ENCODE data around the gene SEPTIN5. TPM values are rescaled to one million over a fixed set of nuclear protein-coding genes. Genes with fewer than 3 reads are reported as not detected.

Gene SEPTIN5
- total RNA-seq, 1 experiment from 2014 or later: 1.00 TPM

- no peak for TF ChIP-seq CTCF (IDR thresholded peaks at IDR 0.05; ENCODE audit: insufficient read depth in 1 of 2, low read depth in 1 of 2, low read length in 1 of 2, severe bottlenecking in 1 of 2, unreplicated experiment in 1 of 2)
- CTCF ChIA-PET: no interaction called here
- H3K4me1 Mint-ChIP-seq (ENCODE audit: low read depth, unreplicated experiment): no peaks in the 10 kb centered on the region
- no peak for DNase-seq
- H3K27ac Mint-ChIP-seq (ENCODE audit: unreplicated experiment): no peak overlapping the region
- no peaks in the 10 kb centered on the region for H3K9me3 Mint-ChIP-seq (ENCODE audit: unreplicated experiment)
- H3K4me3 Mint-ChIP-seq (ENCODE audit: unreplicated experiment): no peak overlapping the region
- Histone ChIP-seq H3K27me3 (replicated peaks; ENCODE audit: control insufficient read depth, insufficient read depth, low read length) (no peaks in the 10 kb centered on the region), H3K4me1 (no peaks in the 10 kb centered on the region), H3K36me3 (ENCODE audit: control insufficient read depth, insufficient read depth, low read length) (no peaks in the 10 kb centered on the region), H3K9me3 (no peaks in the 10 kb centered on the region), H3K4me3 (ENCODE audit: low read depth, low read length) (no peak overlapping the region)
- intact Hi-C loops (cut with micrococcal nuclease; ENCODE audit: unreplicated experiment): no loop called here
- POLR2A ChIA-PET: no interaction called here
- no peaks in the 10 kb centered on the region for H3K36me3 Mint-ChIP-seq (ENCODE audit: insufficient read depth, unreplicated experiment)
- H3K27me3 Mint-ChIP-seq (ENCODE audit: insufficient read depth, unreplicated experiment): no peaks in the 10 kb centered on the region
- BruUV-seq (replicated peaks): no TSS peak
These were observed 28.8 kb downstream of the SEPTIN5 start for GRCh38 chr22:19743081-19743480.

- no peaks in the 10 kb centered on the region for H3K9me3 Mint-ChIP-seq (ENCODE audit: unreplicated experiment)
- ChIA-PET POLR2A (no interaction called here), CTCF (no interaction called here)
- TF ChIP-seq CTCF (IDR thresholded peaks at IDR 0.05; ENCODE audit: insufficient read depth in 1 of 2, low read depth in 1 of 2, low read length in 1 of 2, severe bottlenecking in 1 of 2, unreplicated experiment in 1 of 2): no peak
- H3K4me1 ChIP-seq: no peaks in the 10 kb centered on the region
- H3K36me3 ChIP-seq (ENCODE audit: control insufficient read depth, insufficient read depth, low read length): no peaks in the 10 kb centered on the region
- no peaks in the 10 kb centered on the region; the same call in 1 of the 2 replicates for H3K27me3 ChIP-seq (replicated peaks; ENCODE audit: control insufficient read depth, insufficient read depth, low read length)
- H3K27ac Mint-ChIP-seq (ENCODE audit: unreplicated experiment): no peak overlapping the region
- no peak overlapping the region for H3K4me3 ChIP-seq (ENCODE audit: low read depth, low read length)
- intact Hi-C loops (cut with micrococcal nuclease; ENCODE audit: unreplicated experiment): no loop called here
- no peak overlapping the region for H3K4me3 Mint-ChIP-seq (ENCODE audit: unreplicated experiment)
- H3K36me3 Mint-ChIP-seq (ENCODE audit: insufficient read depth, unreplicated experiment): no peaks in the 10 kb centered on the region
- BruUV-seq (replicated peaks): no TSS peak
- H3K27me3 Mint-ChIP-seq (ENCODE audit: insufficient read depth, unreplicated experiment): no peaks in the 10 kb centered on the region
- DNase-seq: no peak
- no peaks in the 10 kb centered on the region for H3K9me3 ChIP-seq
- no peaks in the 10 kb centered on the region for H3K4me1 Mint-ChIP-seq (ENCODE audit: low read depth, unreplicated experiment)
These were observed 29.3 kb downstream of the SEPTIN5 start for GRCh38 chr22:19743651-19744050.

- Mint-ChIP-seq H3K27me3 (ENCODE audit: insufficient read depth, unreplicated experiment) (no peaks in the 10 kb centered on the region), H3K4me1 (ENCODE audit: low read depth, unreplicated experiment) (no peaks in the 10 kb centered on the region), H3K27ac (ENCODE audit: unreplicated experiment) (no peak overlapping the region), H3K4me3 (ENCODE audit: unreplicated experiment) (no peak overlapping the region), H3K36me3 (ENCODE audit: insufficient read depth, unreplicated experiment) (no peaks in the 10 kb centered on the region), H3K9me3 (ENCODE audit: unreplicated experiment) (no peaks in the 10 kb centered on the region)
- ChIA-PET CTCF (no interaction called here), POLR2A (no interaction called here)
- no peaks in the 10 kb centered on the region; the same call in 1 of the 2 replicates for H3K27me3 ChIP-seq (replicated peaks; ENCODE audit: control insufficient read depth, insufficient read depth, low read length)
- DNase-seq: no peak
- no peaks in the 10 kb centered on the region for H3K9me3 ChIP-seq
- no peaks in the 10 kb centered on the region for H3K4me1 ChIP-seq
- TF ChIP-seq CTCF (IDR thresholded peaks at IDR 0.05; ENCODE audit: insufficient read depth in 1 of 2, low read depth in 1 of 2, low read length in 1 of 2, severe bottlenecking in 1 of 2, unreplicated experiment in 1 of 2): no peak
- H3K36me3 ChIP-seq (ENCODE audit: control insufficient read depth, insufficient read depth, low read length): no peaks in the 10 kb centered on the region
- intact Hi-C loops (cut with micrococcal nuclease; ENCODE audit: unreplicated experiment): no loop called here
- H3K4me3 ChIP-seq (ENCODE audit: low read depth, low read length): no peak overlapping the region
- no TSS peak for BruUV-seq (replicated peaks)
These were observed 30.2 kb downstream of the SEPTIN5 start for GRCh38 chr22:19744350-19745006.

All from Caco-2 (cell line).